PC-3 (cell line): Measurements from ENCODE around the gene TSEN54. TPM values are rescaled to one million over a fixed set of nuclear protein-coding genes. Genes with fewer than 3 reads are reported as not detected.
A peak's percentile ranks its signal among the peaks of the same experiment; 100 is the strongest.

Source experiments
- ATAC-seq: fragments of 200-7000 bp; cut with Tn5 transposase; 2 replicates; pipeline ENCODE4 v1.9.1; 2020; ENCODE audit warnings: mild to moderate bottlenecking, moderate library complexity
- BruUV-seq: library from RNA; stranded (reverse); fragments of 400-500 nt; replicated peaks from 2 replicates; lab custom pipeline; 2021; lab: Mats Ljungman, UMichigan
- CTCF ChIA-PET: fragments of 300-600 bp; sonication (Branson Sonifier 250); formaldehyde crosslinking; loops from one replicate; lab custom pipeline; 2022; ENCODE audit warnings: antibody characterized with exemption; lab: Charles Lee
- POLR2A ChIA-PET: fragments of 300-600 bp; sonication (Branson Sonifier 250); formaldehyde crosslinking; loops from one replicate; lab custom pipeline; 2022; ENCODE audit warnings: antibody characterized with exemption; ENCODE audit not compliant: unreplicated experiment; lab: Charles Lee
- DNase-seq: peaks from one replicate; pipeline ENCODE4 v3.0.0-alpha.2; 2015
- H2AFZ ChIP-seq: fragments of 300-600 bp; sonication (generic); 2 replicates; pipeline ENCODE4 v1.6.0; 2016; ENCODE audit warnings: antibody characterized with exemption, low read length
- H3F3A ChIP-seq: fragments of 300-600 bp; sonication (generic); one replicate; pipeline ENCODE4 v1.6.0; 2017; ENCODE audit warnings: antibody characterized with exemption, low read length, control low read depth, mild to moderate bottlenecking; ENCODE audit not compliant: unreplicated experiment
- H3K27ac ChIP-seq: fragments of 300-600 bp; sonication (generic); 2 replicates; pipeline ENCODE4 v1.5.1; 2016; ENCODE audit warnings: mild to moderate bottlenecking, low read length
- H3K27me3 ChIP-seq: fragments of 300-600 bp; sonication (generic); 2 replicates; pipeline ENCODE4 v1.6.1; 2016; ENCODE audit warnings: low read length, mixed read lengths
- H3K36me3 ChIP-seq: fragments of 300-600 bp; sonication (generic); 2 replicates; pipeline ENCODE4 v1.6.1; 2016; ENCODE audit warnings: low read depth, mixed run types, low read length, mixed read lengths
- H3K4me1 ChIP-seq: fragments of 300-600 bp; sonication (generic); 2 replicates; pipeline ENCODE4 v1.5.1; 2016; ENCODE audit warnings: low read length; ENCODE audit not compliant: insufficient read depth
- H3K4me2 ChIP-seq: fragments of 300-600 bp; sonication (generic); 2 replicates; pipeline ENCODE4 v1.6.0; 2016; ENCODE audit warnings: low read length
- H3K4me3 ChIP-seq: fragments of 300-600 bp; sonication (generic); 2 replicates; pipeline ENCODE4 v1.5.1; 2016; ENCODE audit warnings: mild to moderate bottlenecking, low read length, mixed read lengths
- H3K79me2 ChIP-seq: fragments of 300-600 bp; sonication (generic); 2 replicates; pipeline ENCODE4 v1.6.1; 2017; ENCODE audit warnings: low read length, mixed read lengths
- H3K9ac ChIP-seq: fragments of 300-600 bp; sonication (generic); 2 replicates; pipeline ENCODE4 v1.6.0; 2016; ENCODE audit warnings: mild to moderate bottlenecking, low read length
- H3K9me2 ChIP-seq: fragments of 300-600 bp; sonication (generic); replicated peaks from 2 replicates; pipeline ENCODE4 v1.6.1; 2016; ENCODE audit warnings: mixed run types, low read length, mixed read lengths
- H3K9me3 ChIP-seq: fragments of 300-600 bp; sonication (generic); 2 replicates; pipeline ENCODE4 v1.6.1; 2016; ENCODE audit warnings: low read length, mixed read lengths
- H4K20me1 ChIP-seq: fragments of 300-600 bp; sonication (generic); 2 replicates; pipeline ENCODE4 v1.6.1; 2016; ENCODE audit warnings: low read length, mixed read lengths
- EZH2 ChIP-seq: fragments of 300-600 bp; sonication (generic); IDR thresholded peaks from one replicate; pipeline ENCODE4 v1.6.1; 2017; ENCODE audit warnings: antibody characterized with exemption, mild to moderate bottlenecking, low read length; ENCODE audit not compliant: unreplicated experiment
- EZH2phosphoT487 ChIP-seq: fragments of 300-600 bp; sonication (generic); IDR thresholded peaks from 2 replicates; pipeline ENCODE4 v1.6.1; 2018; ENCODE audit warnings: mild to moderate bottlenecking, antibody characterized with exemption, low read length, borderline replicate concordance
- intact Hi-C: fragments of 100-400 bp; cut with micrococcal nuclease; formaldehyde crosslinking; loops from 2 replicates; pipeline ENCODE4 v1.9.0; 2023
- total RNA-seq: library from RNA; depleted of rRNA; stranded (reverse); fragments of >200 nt; gene quantifications from 2 replicates; pipeline ENCODE4 v1.2.3, GENCODE V29; 2014
- TF ChIP-seq, protein P1 (sequence below): fragments of 300-600 bp; sonication (generic); conservative IDR thresholded peaks from 2 replicates; pipeline ENCODE4 v1.5.1; 2017; ENCODE audit warnings: antibody characterized with exemption, low read depth, mild to moderate bottlenecking, low read length

Gene TSEN54
- total RNA-seq, 1 experiment from 2014 or later, result 61.6 TPM

DNA sequence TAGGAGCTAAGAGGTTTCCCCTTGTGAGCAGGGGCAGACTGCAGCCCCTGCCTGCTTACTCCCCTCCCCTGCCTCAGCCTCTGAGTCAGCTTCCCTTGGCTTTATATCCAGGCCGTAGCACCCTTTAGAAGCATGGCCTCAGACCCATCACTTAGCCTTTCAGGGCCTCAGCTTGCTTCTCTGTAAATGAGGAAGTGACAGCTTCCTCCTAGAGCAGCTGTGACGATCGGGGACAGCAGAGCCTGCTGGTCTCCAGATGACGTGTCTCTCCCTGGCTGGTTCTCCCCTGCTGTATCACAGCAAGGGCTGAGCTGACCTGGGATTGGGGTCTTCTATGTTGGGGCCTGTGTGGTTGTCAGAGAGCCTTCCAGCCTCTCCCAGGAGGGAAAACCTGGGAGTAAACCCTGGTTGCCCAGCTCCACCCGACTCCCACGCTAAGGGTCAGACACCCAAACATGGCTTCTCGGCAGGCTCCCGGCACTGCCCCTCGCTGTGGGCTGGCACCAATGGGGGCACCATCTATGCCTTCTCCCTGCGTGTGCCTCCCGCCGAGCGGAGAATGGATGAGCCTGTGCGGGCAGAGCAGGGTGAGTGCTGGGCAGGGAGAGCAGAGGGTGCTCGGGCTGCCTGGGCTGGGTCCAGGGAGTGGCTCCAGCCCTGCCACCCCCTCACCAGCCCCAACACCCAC lies 55.0 kb downstream of the TSEN54 start:
- H2AFZ ChIP-seq, result no peak overlapping the region
- no peak overlapping the region for H3K27ac ChIP-seq
- no peaks in the 10 kb centered on the region for H4K20me1 ChIP-seq
- peak; percentile 34 for ATAC-seq
- TF ChIP-seq EZH2, result no peak
- TF ChIP-seq EZH2phosphoT487, result no peak
- TF ChIP-seq, protein P1, sequence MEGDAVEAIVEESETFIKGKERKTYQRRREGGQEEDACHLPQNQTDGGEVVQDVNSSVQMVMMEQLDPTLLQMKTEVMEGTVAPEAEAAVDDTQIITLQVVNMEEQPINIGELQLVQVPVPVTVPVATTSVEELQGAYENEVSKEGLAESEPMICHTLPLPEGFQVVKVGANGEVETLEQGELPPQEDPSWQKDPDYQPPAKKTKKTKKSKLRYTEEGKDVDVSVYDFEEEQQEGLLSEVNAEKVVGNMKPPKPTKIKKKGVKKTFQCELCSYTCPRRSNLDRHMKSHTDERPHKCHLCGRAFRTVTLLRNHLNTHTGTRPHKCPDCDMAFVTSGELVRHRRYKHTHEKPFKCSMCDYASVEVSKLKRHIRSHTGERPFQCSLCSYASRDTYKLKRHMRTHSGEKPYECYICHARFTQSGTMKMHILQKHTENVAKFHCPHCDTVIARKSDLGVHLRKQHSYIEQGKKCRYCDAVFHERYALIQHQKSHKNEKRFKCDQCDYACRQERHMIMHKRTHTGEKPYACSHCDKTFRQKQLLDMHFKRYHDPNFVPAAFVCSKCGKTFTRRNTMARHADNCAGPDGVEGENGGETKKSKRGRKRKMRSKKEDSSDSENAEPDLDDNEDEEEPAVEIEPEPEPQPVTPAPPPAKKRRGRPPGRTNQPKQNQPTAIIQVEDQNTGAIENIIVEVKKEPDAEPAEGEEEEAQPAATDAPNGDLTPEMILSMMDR, result no peak
- H3K36me3 ChIP-seq, result peaks cover 8% of the 10 kb centered on the region; the same call in 1 of the 2 replicates
- no peak overlapping the region for H3K9ac ChIP-seq
- BruUV-seq, result no TSS peak
- no peaks in the 10 kb centered on the region for H3K9me2 ChIP-seq
- no peaks in the 10 kb centered on the region for H3K79me2 ChIP-seq
- H3K4me2 ChIP-seq, result no peak overlapping the region
- H3K9me3 ChIP-seq, result no peaks in the 10 kb centered on the region
- H3K4me3 ChIP-seq, result no peak overlapping the region
- no peak for DNase-seq
- H3K27me3 ChIP-seq, result no peaks in the 10 kb centered on the region
- POLR2A ChIA-PET, result no interaction called here
- no peaks in the 10 kb centered on the region for H3F3A ChIP-seq
- no peaks in the 10 kb centered on the region for H3K4me1 ChIP-seq
- intact Hi-C loops, result no loop called here
- CTCF ChIA-PET, result interaction anchor here (0.5 kb wide), 1 partner anchor 63 kb away, joined by 3 read pairs; no protein-coding TSS in a partner anchor

DNA sequence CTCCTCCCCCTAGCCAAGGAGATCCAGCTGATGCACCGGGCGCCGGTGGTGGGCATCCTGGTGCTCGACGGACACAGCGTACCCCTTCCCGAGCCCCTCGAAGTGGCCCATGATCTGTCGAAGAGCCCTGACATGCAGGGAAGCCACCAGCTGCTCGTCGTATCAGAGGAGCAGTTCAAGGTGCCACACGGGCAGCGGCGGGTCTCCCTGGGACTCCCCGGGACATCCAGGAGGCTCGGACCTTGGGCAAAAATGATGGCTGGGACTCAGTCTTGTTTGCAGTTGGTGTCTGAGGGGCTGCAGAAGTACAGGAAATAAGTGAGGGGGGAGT lies 55.5 kb downstream of the TSEN54 start:
- intact Hi-C loops, result no loop called here
- Histone ChIP-seq H3K9me3 (no peaks in the 10 kb centered on the region), H3K27me3 (no peaks in the 10 kb centered on the region), H3K36me3 (peaks cover 8% of the 10 kb centered on the region; the same call in 1 of the 2 replicates), H3K4me2 (no peak overlapping the region), H3K27ac (no peak overlapping the region), H3K4me1 (no peaks in the 10 kb centered on the region), H3K79me2 (no peaks in the 10 kb centered on the region), H4K20me1 (no peaks in the 10 kb centered on the region), H3K9ac (no peak overlapping the region), H3K9me2 (no peaks in the 10 kb centered on the region), H2AFZ (no peak overlapping the region), H3K4me3 (no peak overlapping the region), H3F3A (no peaks in the 10 kb centered on the region)
- ATAC-seq, result no peak
- ChIA-PET CTCF (no interaction called here), POLR2A (no interaction called here)
- TF ChIP-seq EZH2 (no peak), EZH2phosphoT487 (no peak)
- TF ChIP-seq, protein P1, result no peak
- no TSS peak for BruUV-seq
- no peak for DNase-seq
